Large intestine (tissue), 3 donors: ENCODE data around the gene DLGAP1. TPM values are rescaled to one million over a fixed set of nuclear protein-coding genes. Genes with fewer than 3 reads are reported as not detected.
"Not testable (repeated sequence)": the region's sequence is repeated elsewhere in the genome, so short reads cannot be mapped to it uniquely, and the experiment has no call there.

Source experiments
- DNase-seq, 2 donors: peaks; one replicate each; pipeline versions ENCODE4 v3.0.0 to v3.0.0-alpha.2; 2013
- H3K27ac ChIP-seq: one replicate; pipeline ENCODE4 v1.5.1; 2013; ENCODE audit warnings: low read length
- H3K27me3 ChIP-seq: 2 replicates; pipeline ENCODE4 v1.6.1; 2013; ENCODE audit warnings: low read length; ENCODE audit not compliant: control insufficient read depth, insufficient read depth
- H3K36me3 ChIP-seq: 2 replicates; pipeline ENCODE4 v1.6.1; 2013; ENCODE audit warnings: low read length; ENCODE audit not compliant: control insufficient read depth, insufficient read depth
- H3K4me1 ChIP-seq: one replicate; pipeline ENCODE4 v1.6.1; 2013; ENCODE audit warnings: low read length; ENCODE audit not compliant: control insufficient read depth, insufficient read depth
- H3K4me3 ChIP-seq: one replicate; pipeline ENCODE4 v1.5.1; 2013; ENCODE audit warnings: low read length
- H3K9me3 ChIP-seq: one replicate; pipeline ENCODE4 v1.6.1; 2013; ENCODE audit warnings: mild to moderate bottlenecking, low read depth, low read length, moderate library complexity; ENCODE audit not compliant: control insufficient read depth
- WGBS: methylation state at CpG from one replicate; pipeline ENCODE4 v1.1.5; 2013; ENCODE audit warnings: low lambda C conversion rate; ENCODE audit not compliant: insufficient coverage; 5-methylcytosine and 5-hydroxymethylcytosine counted together
- polyA plus RNA-seq: library from polyadenylated mRNA; unstranded; fragments of 120-200 nt; gene quantifications from one replicate; pipeline ENCODE4 v1.2.1, GENCODE V29; 2013

Gene DLGAP1
- polyA plus RNA-seq, 1 donor, result 0.69 TPM

DNA sequence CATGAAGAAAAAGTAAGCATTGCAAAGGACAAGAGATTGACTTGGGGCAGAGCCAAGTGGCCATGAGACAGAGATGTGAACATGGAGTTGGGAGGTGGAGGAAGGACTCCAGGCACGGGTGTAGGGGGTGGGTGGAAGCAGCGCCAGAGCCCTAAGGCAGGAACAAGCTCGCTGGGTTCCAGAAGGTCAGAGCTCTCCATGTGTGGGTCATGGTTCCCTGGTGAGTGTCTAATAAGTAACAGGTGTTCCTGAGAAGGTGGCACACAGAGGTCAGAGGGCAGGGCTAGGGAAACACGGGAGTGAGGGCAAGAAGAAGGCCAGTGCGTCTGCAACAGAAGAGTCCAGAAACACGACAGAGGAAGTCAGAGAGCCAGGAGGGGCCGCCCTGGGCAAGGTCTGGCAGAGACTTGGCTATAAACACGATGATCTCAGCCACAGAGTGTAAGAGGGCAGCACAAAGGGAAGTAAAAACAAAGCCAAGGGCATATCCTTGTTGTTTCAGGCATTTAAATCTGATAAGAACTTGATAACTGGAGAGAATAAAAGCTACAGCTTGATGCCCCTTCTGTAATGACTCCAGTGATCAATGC lies 744.3 kb downstream of the DLGAP1 start:
- H3K36me3 ChIP-seq, result no peaks in the 10 kb centered on the region
- no peaks in the 10 kb centered on the region for H3K9me3 ChIP-seq
- peak; percentile 87 to 93 for DNase-seq
- H3K4me1 ChIP-seq, result peaks cover 34% of the 10 kb centered on the region
- H3K27ac ChIP-seq, result peak overlapping the region; percentile 80
- H3K27me3 ChIP-seq, result no peaks in the 10 kb centered on the region
- H3K4me3 ChIP-seq, result no peak overlapping the region
- WGBS, result 11% methylated on average over 5 of the region's 8 CpGs

DNA sequence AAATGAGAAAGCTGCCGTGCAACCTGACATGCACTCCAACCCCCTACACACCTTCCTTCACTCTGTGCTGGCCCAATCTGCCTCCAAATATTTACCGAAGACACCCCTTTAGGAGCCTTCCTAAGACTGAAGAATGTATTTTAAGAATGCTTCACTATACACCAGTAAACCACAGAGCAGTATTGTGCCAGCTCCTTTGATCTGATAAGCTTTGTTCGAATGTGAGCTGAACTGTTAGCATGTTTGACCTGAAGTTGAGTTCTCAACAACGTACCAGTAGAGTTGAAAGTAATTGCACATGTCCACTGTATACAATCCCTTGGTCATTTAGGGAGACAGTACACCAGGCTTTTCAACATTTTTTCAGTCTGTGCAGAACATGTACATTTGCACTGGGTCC lies 745.9 kb downstream of the DLGAP1 start:
- WGBS, result no CpG with 5 or more reads among the region's 4 CpGs
- Histone ChIP-seq H3K9me3 (no peaks in the 10 kb centered on the region), H3K27ac (no peak overlapping the region), H3K4me1 (peaks cover 34% of the 10 kb centered on the region), H3K4me3 (no peak overlapping the region), H3K36me3 (no peaks in the 10 kb centered on the region), H3K27me3 (no peaks in the 10 kb centered on the region)
- DNase-seq, result no peak

DNA sequence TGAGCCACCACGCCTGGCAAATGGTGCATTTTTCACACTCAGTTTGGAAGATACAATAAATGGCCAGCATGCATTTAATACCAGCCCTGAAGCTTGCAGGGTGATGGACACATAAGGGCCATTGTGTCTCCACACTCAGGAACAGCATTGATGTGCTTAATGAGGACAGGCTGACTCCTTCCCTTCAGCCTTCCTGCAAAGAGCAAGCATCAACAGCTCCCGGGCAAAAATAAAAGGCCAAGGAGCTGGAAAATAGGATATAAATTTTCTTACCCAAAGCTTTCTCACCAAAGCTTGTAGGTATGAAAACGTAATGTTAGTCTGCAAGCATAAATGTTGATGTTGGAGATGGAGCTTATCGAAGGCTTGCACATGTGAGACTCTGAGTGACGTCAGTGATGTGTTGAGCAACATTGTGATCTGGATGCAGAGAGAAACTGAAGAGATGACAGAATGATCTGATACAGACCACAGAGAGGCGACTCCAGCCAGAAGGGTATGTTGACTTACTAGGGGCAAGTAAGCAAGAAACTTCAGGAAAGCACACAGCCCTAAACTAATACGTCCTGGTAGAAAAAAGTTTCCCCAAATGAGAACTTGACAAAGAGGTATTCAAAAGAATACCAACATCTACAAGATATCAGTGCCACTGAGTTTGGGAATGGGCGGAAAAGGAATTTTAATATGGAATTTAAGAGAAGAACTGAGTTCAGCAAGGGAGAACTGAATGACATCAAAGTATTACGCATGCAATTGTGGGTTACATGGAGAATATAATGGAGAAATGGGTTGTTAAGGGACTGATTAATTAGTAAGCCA lies 748.6 kb downstream of the DLGAP1 start:
- no peak overlapping the region for H3K4me3 ChIP-seq
- peaks cover 19% of the 10 kb centered on the region for H3K4me1 ChIP-seq
- H3K27ac ChIP-seq, result no peak overlapping the region
- no peaks in the 10 kb centered on the region for H3K36me3 ChIP-seq
- H3K27me3 ChIP-seq, result no peaks in the 10 kb centered on the region
- no peaks in the 10 kb centered on the region for H3K9me3 ChIP-seq
- DNase-seq, result no peak
- WGBS, result 89% methylated on average over 3 of the region's 9 CpGs

DNA sequence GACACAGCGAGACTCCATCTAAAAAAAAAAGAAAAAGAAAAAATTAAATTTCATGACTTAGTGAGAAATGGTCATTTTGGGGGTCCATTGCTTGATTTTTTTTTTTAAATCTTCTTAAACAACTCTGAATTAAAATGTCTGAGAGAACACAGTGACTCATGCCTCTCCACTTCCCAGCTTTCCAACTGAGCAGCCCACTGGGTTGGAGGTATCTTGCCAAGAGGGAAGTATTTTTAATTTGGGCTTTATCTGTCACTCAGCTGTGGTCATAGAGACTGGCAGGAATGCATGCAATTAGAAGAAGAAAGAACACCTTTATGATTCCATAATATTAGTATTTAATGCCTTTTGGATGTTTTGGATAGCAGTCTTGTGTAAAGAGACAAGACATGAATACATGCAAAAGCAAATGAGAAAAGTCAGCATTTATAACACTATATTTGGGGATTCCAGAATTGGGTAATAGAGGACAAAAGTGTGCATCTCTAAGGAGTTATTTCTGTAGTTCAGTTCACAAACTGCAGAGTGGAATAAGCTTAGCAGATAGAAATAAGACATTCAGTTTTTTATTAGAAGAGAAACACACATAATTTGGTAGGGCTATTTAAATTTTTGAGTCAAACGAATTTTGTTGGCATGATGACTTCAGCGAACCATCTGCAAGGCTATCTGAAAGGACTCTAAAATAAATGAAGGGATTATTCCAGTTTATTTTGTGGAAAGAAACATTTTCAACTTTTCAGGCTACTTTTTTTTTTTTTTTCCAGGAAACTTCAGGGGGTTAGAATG lies 750.4 kb downstream of the DLGAP1 start:
- Histone ChIP-seq H3K36me3 (no peaks in the 10 kb centered on the region), H3K4me1 (peaks cover 4% of the 10 kb centered on the region), H3K9me3 (no peaks in the 10 kb centered on the region), H3K4me3 (no peak overlapping the region), H3K27ac (no peak overlapping the region), H3K27me3 (no peaks in the 10 kb centered on the region)
- DNase-seq, result no peak
- 100% methylated on average over 2 of the region's 3 CpGs for WGBS

DNA sequence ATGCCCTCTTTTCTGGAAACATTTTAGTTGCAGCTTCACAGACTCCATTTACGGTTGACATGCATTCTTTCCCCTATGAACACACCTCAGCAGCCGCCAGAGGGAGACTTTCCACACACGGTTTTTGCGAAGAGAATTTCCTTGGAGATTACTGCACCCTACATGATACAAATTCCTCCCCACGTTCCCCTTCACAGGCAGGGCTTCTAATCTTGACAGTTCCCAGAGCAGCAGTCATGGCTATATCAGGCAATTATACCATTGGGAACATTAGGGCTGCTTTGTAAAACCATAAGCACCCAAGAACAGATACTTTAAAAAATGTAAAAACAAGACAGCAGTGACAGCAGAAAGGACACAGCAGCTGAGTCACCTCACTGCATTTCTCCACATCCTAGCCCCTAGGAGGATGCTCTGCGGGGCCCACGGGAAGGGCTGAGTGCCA lies 751.4 kb downstream of the DLGAP1 start:
- no peak overlapping the region for H3K4me3 ChIP-seq
- peaks cover 4% of the 10 kb centered on the region for H3K4me1 ChIP-seq
- no CpG with 5 or more reads among the region's 7 CpGs for WGBS
- peak; percentile 59 to 71 for DNase-seq
- H3K27ac ChIP-seq, result no peak overlapping the region
- no peaks in the 10 kb centered on the region for H3K27me3 ChIP-seq
- H3K9me3 ChIP-seq, result no peaks in the 10 kb centered on the region
- H3K36me3 ChIP-seq, result no peaks in the 10 kb centered on the region

DNA sequence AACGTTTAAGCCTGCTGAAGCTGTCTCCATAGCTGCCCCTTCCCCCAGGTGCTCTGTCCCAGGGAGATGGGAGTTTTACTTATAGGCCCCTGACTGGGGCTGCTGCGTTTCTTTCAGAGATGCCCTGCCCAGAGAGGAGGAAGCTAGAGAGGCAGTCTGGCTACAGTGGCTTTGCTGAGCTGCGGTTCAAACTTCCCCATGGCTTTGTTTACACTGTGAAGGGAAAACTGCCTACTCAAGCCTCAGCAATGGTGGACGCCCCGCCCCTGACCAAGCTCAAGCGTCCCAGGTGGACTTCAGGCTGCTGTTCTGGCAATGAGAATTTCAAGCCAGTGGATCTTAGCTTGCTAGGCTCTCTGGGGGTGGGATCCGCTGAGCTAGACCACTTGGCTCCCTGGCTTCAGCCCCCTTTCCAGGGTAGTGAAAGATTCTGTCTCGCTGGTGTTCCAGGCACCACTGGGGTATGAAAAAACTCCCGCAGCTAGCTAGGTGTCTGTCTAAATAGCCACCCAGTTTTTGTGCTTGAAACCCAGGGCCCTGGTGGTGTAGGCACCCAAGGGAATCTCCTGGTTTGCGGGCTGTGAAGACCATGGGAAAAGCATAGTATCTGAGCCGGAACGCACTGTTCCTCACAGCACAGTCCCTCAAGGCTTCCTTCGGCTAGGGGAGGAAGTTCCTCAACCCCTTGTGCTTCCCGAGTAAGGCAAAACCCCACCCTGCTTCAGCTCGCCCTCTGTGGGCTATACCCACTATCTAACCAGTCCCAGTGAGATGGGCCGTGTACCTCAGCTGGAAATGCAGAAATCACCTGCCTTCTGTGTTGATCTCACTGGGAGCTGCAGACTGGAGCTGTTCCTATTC lies 755.2 kb downstream of the DLGAP1 start:
- H3K9me3 ChIP-seq, H3K4me3 ChIP-seq, H3K27me3 ChIP-seq, H3K27ac ChIP-seq, DNase-seq, H3K4me1 ChIP-seq, H3K36me3 ChIP-seq: not testable (repeated sequence)
- no CpG with 5 or more reads among the region's 16 CpGs for WGBS

DNA sequence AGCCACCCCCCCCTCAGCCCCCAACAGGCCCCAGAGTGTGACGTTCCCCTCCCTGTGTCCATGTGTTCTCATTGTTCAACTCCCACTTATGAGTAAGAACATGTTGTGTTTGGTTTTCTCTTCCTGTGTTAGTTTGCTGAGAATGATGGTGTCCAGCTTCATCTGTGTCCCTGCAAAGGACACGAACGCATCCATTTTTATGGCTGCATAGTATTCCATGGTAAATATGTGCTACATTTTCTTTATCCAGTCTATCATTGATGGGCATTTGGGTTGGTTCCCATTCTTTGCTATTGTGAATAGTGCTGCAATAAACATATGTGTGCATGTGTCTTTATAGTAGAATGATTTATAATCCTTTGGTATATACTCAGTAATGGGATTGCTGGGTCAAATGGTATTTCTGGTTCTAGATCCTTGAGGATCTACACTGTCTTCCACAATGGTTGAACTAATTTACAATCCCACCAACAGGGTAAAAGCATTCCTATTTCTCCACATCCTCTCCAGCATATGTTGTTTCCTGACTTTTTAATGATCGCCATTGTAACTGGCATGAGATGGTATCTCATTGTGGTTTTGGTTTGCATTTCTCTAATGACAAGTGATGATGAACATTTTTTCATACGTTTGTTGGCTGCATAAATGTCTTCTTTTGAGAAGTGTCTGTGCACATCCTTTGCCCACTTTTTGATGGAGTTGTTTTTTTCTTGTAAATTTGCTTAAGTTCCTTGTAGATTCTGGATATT lies 760.9 kb downstream of the DLGAP1 start:
- not testable (repeated sequence) for H3K9me3 ChIP-seq, H3K36me3 ChIP-seq, DNase-seq, H3K27me3 ChIP-seq, H3K4me3 ChIP-seq, H3K27ac ChIP-seq, H3K4me1 ChIP-seq
- 100% methylated on average over 1 of the region's 5 CpGs for WGBS

DNA sequence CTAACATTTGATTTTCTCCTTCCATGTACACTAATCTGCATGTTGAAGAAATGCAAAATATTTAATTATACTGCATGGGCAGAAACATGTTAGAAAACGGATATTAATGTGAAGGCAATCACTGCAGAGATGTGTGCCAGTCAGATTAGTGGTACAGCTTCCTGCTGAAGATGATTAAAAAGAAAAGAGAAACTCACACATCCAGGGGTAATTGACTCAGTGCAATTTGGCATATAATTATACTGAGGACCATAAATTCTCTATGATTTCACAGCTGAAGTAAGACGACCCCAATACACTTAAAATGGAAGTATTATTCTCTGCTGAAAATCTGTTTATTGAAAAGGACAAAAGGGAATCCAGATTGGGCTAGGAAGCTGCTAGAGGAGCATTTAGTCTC lies 761.7 kb downstream of the DLGAP1 start:
- no peak for DNase-seq
- Histone ChIP-seq H3K4me3 (no peak overlapping the region), H3K4me1 (peaks cover 3% of the 10 kb centered on the region), H3K36me3 (no peaks in the 10 kb centered on the region), H3K9me3 (no peaks in the 10 kb centered on the region), H3K27ac (no peak overlapping the region), H3K27me3 (no peaks in the 10 kb centered on the region)
- 67% methylated on average over 1 of the region's 2 CpGs for WGBS

DNA sequence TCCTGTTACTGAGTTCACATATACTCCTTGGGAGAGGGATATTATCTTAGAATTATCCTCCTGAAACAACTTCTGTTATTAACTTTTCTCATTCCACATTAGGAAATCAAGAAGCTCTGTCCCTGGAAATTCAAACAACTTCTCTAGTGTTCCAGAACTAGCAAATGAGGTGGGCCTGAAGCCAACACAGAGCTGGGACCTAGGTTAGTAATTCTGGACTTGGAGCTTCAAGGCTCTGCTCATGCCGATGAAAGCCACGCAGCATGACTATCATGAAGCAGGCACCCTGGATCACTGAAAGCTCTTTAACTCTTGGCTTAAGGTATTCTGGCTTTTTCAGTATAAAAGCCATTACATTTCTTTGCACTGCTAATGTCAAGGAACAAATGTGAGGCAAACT lies 762.4 kb downstream of the DLGAP1 start:
- H3K27ac ChIP-seq, result no peak overlapping the region
- H3K27me3 ChIP-seq, result no peaks in the 10 kb centered on the region
- no peak overlapping the region for H3K4me3 ChIP-seq
- H3K4me1 ChIP-seq, result peaks cover 3% of the 10 kb centered on the region
- no CpG with 5 or more reads among the region's 2 CpGs for WGBS
- no peaks in the 10 kb centered on the region for H3K36me3 ChIP-seq
- DNase-seq, result no peak
- no peaks in the 10 kb centered on the region for H3K9me3 ChIP-seq
